ENCODE results near the gene GPR139. TPM values are rescaled to one million over a fixed set of nuclear protein-coding genes. Genes with fewer than 3 reads are reported as not detected.

The GPR139 gene
- total and polyA plus RNA-seq, 4 donors = not detected

DNA sequence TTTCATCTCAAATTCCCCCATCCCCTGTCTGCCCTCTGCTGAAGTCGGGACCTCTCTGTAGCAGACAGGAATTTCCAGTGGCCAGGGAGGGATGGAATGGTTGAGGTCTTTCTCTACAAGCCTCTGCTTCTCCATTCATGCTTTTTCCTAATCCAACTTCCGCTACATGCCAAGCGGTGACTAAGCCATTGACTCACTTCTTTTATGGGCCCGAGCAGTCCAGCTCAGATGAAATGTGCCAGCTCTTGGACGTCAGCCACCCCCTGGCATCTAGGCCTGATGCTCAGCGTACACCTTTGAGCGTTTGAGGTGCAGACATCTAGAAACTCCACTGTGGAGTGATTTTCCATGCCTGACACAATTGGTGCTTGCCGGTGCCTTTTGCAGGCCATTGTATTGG lies 40.7 kb upstream of the GPR139 start:
- Histone ChIP-seq H3K9ac (ENCODE audit: low read depth in 1 of 2, low read length in 2 of 2) (no peak overlapping the region), H3K4me3 (ENCODE audit: low read depth in 1 of 3, low read length in 3 of 3) (no peak overlapping the region), H3K4me1 (ENCODE audit: control insufficient read depth in 4 of 4, insufficient read depth in 4 of 4, low read length in 3 of 4) (no peaks in the 10 kb centered on the region), H3K36me3 (ENCODE audit: control insufficient read depth in 4 of 4, insufficient read depth in 3 of 4, low read depth in 1 of 4, low read length in 3 of 4) (no peaks in the 10 kb centered on the region), H3K27me3 (ENCODE audit: control insufficient read depth in 4 of 4, insufficient read depth in 4 of 4, low read length in 3 of 4) (peaks cover 0 to 5% (median 1%) of the 10 kb centered on the region in 4 donors), H3K27ac (ENCODE audit: low read depth in 1 of 2, low read length in 2 of 2) (no peak overlapping the region), H3K9me3 (ENCODE audit: control insufficient read depth in 4 of 4, low read length in 3 of 4) (peaks cover 0 to 3% (median 0%) of the 10 kb centered on the region in 4 donors)
- DNase-seq (ENCODE audit: low spot score) = no peak
- WGBS = 75% methylated on average over 8 of the region's 8 CpGs
- TF ChIP-seq, protein P1, sequence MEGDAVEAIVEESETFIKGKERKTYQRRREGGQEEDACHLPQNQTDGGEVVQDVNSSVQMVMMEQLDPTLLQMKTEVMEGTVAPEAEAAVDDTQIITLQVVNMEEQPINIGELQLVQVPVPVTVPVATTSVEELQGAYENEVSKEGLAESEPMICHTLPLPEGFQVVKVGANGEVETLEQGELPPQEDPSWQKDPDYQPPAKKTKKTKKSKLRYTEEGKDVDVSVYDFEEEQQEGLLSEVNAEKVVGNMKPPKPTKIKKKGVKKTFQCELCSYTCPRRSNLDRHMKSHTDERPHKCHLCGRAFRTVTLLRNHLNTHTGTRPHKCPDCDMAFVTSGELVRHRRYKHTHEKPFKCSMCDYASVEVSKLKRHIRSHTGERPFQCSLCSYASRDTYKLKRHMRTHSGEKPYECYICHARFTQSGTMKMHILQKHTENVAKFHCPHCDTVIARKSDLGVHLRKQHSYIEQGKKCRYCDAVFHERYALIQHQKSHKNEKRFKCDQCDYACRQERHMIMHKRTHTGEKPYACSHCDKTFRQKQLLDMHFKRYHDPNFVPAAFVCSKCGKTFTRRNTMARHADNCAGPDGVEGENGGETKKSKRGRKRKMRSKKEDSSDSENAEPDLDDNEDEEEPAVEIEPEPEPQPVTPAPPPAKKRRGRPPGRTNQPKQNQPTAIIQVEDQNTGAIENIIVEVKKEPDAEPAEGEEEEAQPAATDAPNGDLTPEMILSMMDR (IDR thresholded peaks at IDR 0.05; ENCODE audit: low read depth, low read length, missing input control) = no peak
- TF ChIP-seq GABPA (IDR thresholded peaks at IDR 0.05 in 1 of 2, conservative IDR thresholded peaks at IDR 0.05 in 1 of 2) (no peak), SP1 (IDR thresholded peaks at IDR 0.05) (no peak), MAX (IDR thresholded peaks at IDR 0.05) (no peak), REST (IDR thresholded peaks at IDR 0.05) (no peak), TAF1 (conservative IDR thresholded peaks at IDR 0.05) (no peak), RAD21 (IDR thresholded peaks at IDR 0.05) (no peak), JUND (IDR thresholded peaks at IDR 0.05) (no peak), HNF4G (IDR thresholded peaks at IDR 0.05) (no peak), EGR1 (IDR thresholded peaks at IDR 0.05; ENCODE audit: low read depth in 2 of 2) (no peak), FOXA2 (IDR thresholded peaks at IDR 0.05) (no peak), HNF4A (conservative IDR thresholded peaks at IDR 0.05) (no peak), YY1 (IDR thresholded peaks at IDR 0.05) (no peak)
- TF ChIP-seq, protein P2, sequence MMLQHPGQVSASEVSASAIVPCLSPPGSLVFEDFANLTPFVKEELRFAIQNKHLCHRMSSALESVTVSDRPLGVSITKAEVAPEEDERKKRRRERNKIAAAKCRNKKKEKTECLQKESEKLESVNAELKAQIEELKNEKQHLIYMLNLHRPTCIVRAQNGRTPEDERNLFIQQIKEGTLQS (IDR thresholded peaks at IDR 0.05) = no peak

- Histone ChIP-seq H3K27ac (ENCODE audit: low read depth in 1 of 2, low read length in 2 of 2) (no peak overlapping the region), H3K4me3 (ENCODE audit: low read depth in 1 of 3, low read length in 3 of 3) (no peak overlapping the region), H3K27me3 (ENCODE audit: control insufficient read depth in 4 of 4, insufficient read depth in 4 of 4, low read length in 3 of 4) (peaks cover 0 to 2% (median 1%) of the 10 kb centered on the region in 4 donors), H3K9ac (ENCODE audit: low read depth in 1 of 2, low read length in 2 of 2) (no peak overlapping the region), H3K9me3 (ENCODE audit: control insufficient read depth in 4 of 4, low read length in 3 of 4) (no peaks in the 10 kb centered on the region), H3K4me1 (ENCODE audit: control insufficient read depth in 4 of 4, insufficient read depth in 4 of 4, low read length in 3 of 4) (no peaks in the 10 kb centered on the region), H3K36me3 (ENCODE audit: control insufficient read depth in 4 of 4, insufficient read depth in 3 of 4, low read depth in 1 of 4, low read length in 3 of 4) (no peaks in the 10 kb centered on the region)
- no peak for DNase-seq (ENCODE audit: low spot score)
- TF ChIP-seq, protein P3, sequence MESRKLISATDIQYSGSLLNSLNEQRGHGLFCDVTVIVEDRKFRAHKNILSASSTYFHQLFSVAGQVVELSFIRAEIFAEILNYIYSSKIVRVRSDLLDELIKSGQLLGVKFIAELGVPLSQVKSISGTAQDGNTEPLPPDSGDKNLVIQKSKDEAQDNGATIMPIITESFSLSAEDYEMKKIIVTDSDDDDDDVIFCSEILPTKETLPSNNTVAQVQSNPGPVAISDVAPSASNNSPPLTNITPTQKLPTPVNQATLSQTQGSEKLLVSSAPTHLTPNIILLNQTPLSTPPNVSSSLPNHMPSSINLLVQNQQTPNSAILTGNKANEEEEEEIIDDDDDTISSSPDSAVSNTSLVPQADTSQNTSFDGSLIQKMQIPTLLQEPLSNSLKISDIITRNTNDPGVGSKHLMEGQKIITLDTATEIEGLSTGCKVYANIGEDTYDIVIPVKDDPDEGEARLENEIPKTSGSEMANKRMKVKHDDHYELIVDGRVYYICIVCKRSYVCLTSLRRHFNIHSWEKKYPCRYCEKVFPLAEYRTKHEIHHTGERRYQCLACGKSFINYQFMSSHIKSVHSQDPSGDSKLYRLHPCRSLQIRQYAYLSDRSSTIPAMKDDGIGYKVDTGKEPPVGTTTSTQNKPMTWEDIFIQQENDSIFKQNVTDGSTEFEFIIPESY (IDR thresholded peaks at IDR 0.05) = no peak
- TF ChIP-seq HNF4A (conservative IDR thresholded peaks at IDR 0.05) (no peak), GABPA (IDR thresholded peaks at IDR 0.05 in 1 of 2, conservative IDR thresholded peaks at IDR 0.05 in 1 of 2) (no peak), RAD21 (IDR thresholded peaks at IDR 0.05) (no peak), TAF1 (conservative IDR thresholded peaks at IDR 0.05) (no peak), REST (IDR thresholded peaks at IDR 0.05) (no peak)
- TF ChIP-seq, protein P2 (IDR thresholded peaks at IDR 0.05) = no peak
- WGBS = 90% methylated on average over 3 of the region's 3 CpGs
Observed at GRCh38 chr16:20111143-20111542, 37.5 kb upstream of the GPR139 start.

Measured in liver (tissue), 9 donors.